Head of caudate nucleus (tissue), 42 donors: ENCODE data around the gene SPATA25.
"Not testable (repeated sequence)": the region's sequence is repeated elsewhere in the genome, so short reads cannot be mapped to it uniquely, and the experiment has no call there.

Experiments
- DNase-seq, 42 donors: peaks; one replicate each; pipeline versions ENCODE4 v3.0.0 to v3.0.0-alpha.2; 2020 to 2021; ENCODE audit warnings: mixed read lengths in 7 of 42
- intact Hi-C: fragments of 100-400 bp; cut with DNase I; formaldehyde crosslinking; loops from one replicate; pipeline ENCODE4 v1.15.0; 2022

The SPATA25 gene

DNA sequence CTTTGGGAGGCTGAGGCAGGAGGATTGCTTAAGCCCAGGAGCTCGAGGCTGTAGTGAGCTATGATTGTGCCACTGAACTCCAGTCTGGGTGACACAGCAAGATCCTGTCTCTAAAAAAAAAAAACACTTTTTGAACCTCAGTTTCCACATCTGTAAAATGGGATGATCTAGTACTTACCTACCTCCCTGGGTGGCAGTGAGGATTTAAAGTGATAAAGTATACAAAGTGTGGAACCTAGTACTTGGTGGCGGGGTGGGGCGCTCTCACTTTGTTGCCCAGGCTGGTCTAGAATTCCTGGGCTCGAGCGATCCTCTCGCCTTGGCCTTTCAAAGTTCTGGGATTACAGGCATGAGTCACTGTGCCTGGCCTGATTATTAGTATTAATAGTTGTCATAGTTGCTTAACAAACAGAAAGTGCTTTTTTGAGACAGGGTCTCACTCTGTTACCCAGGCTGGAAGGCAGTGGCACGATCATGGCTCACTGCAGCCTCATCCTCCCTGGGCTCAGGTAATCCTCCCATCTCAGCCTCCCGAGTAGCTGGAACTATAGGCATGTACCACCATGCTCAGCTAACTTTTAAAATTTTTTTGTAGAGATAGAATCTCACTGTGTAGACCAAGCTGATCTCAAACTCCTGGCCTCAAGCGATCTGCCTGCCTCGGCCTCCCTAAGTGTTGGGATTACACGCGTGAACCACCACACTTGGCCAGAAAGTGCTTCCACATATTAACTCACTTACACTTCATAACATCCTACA, 31.5 kb upstream of the SPATA25 start:
- intact Hi-C loops = no loop called here
- DNase-seq = no peak

DNA sequence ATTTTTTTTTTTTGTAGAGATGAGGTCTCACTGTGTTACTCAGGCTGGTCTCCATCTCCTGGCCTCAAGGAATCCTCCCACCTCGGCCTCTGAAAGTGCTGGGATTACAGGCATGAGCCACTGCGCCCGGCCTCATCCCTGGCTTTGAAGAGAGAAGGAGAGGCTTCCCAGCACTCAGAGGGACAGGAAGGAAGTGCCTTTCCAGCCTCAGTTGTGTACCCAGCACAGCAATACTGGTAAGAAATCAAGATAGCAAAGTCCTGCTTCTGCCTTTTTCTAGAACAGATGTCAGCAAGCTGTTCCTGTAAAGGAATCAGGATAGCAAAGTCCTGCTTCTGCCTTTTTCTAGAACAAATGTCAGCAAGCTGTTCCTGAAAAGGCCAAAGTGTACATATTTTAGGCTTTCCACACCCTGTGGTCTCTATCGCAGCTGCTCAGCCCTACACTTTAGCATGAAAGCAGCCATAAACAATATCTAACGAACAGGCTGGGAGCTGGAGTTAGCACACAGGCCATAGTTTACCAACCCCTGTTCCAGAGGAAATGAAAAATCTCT, 30.8 kb upstream of the SPATA25 start:
- intact Hi-C loops = no loop called here
- DNase-seq = no peak

DNA sequence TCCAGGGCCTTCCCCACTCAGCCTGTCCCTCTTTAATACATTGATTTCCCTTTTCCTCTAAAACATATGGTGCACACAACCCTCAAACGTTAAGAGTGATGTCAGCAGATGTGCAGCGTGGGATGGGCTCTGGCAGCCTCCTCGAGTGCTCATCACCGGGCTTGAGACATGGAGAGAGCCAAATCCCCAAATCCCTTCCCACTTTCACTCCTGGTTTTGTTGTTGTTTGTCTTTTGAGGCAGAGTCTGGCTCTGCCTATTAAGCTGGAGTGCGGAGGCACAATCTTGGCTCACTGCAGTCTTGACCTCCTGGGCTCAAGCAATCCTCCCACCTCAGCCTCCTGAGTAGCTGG, 30.3 kb upstream of the SPATA25 start:
- intact Hi-C loops = no loop called here
- DNase-seq = no peak

DNA sequence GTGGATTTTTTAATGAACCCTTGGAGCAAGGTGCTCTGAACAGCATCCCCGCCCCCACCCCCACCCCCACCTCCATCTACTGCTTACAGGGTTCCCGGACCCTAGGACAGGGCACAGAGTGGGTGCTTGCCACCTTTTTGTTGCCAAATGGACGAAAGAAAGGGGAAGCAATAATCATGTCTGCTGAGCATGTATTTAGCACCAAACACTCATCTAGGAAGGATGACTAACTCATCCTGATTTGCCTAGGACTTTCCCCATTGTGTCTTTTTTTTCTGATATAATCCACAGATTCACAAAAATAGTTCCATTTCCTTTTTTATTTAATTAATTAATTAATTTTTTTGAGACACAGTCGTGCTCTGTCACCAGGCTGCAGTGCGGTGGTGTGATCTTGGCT, 25.7 kb upstream of the SPATA25 start:
- intact Hi-C loops = no loop called here
- DNase-seq = no peak

DNA sequence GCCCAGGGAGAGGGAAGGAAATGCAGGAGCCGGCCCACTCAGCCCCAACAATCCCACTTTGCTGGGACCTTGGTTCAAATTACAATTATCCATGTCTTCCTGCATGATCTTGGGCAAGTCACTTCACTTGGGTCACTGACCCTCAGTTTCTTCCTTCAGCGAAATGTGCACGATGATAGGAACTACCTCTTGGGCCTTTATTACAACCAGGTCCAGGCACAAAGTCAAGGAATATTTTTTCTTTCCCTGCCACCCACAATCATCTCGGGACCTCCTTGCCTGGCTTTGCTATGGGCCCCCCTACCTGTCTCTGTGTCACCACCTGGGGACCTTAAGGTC, 24.9 kb upstream of the SPATA25 start:
- DNase-seq = no peak
- intact Hi-C loops = no loop called here

DNA sequence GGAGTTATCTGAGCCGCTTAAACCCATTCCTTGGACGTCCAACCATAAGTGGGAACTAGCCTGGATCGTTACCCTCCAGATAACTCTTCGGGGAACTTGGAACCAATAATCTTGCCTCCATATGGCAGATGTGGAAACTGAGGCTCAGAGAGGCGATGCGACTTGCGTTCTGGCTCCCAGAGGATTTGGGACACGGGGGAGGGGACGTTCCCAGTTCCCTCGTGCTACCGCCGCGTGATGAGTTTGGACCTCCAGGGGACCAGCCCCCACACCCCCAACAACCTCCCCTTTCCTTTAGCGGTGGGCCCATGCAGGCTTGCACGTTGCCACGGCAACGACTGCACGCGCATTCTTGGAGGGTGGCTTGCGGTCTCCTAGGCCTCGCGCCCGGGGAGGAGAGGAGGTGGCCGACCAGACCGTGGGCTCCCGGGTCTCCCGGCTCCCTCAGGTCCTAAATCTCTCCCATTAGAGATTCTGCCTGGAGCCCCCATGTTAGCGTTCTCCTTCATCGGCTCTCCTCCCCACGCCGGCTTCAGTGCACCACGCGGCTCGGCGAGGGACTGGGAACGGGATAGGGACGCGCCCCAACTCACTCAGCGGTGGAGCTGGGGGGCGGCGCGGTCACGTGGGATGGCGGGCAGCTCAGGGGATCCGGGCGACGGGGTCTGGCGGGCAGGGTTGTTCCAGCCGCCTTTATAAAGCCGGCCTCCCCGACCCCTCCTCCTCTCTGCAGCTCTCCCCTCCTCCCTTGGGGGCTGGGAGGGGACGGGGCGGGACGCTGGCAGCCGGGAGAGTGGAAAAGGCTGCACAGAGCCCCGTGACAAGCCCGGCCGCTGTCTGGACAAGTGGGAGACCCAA, 24.3 kb upstream of the SPATA25 start, which contains the start of gene PLTP:
Gene PLTP (minus strand): TSS at position 670 of the 858 bp plus-strand sequence. CDS start 703 bp downstream, outside the sequence.
- intact Hi-C loops = no loop called here
- DNase-seq = peak in 41 of 42 donors; percentile 18 to 82 (median 66)

DNA sequence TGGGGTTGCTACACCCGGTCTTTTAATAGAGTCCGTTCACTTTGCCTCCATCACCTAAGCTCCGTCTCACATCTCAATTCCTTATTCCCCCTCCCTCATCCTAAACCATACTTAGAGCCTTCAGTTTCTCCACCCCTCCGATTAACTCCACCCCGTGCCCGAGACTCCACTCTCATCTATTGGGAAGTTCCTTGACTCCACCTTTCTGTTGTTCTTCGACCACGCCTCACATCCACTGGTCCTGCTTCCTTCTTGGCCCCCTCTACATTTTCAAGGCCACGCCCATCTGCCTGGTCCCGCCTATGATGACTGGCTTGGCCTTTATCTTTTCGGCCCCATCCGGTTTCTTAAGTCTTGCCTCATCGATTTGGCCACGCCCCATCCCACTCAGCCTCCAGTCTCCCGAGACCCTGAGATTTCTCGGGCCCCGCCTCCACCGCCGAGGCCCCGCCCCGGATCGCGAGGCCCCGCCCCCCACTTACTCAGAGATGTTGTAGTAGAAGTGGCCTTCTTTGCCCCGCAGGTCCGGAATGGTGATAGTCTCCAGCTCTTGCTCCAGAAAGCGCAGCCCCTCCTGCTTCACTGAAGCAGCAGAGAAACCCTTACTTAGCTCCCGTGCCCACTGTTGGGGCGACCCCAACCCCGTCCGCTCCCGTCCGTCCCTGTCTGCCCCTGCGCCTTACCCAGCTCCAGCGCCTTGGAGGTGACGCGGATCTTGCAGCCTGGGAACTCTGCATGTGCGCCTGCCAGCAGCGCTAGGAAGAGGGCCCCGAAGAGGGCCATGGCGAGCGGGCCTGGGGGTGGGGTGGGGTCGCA, 23.5 kb upstream of the SPATA25 start:
- peak; percentile 69 to 95 (median 85) for DNase-seq
- intact Hi-C loops = no loop called here

DNA sequence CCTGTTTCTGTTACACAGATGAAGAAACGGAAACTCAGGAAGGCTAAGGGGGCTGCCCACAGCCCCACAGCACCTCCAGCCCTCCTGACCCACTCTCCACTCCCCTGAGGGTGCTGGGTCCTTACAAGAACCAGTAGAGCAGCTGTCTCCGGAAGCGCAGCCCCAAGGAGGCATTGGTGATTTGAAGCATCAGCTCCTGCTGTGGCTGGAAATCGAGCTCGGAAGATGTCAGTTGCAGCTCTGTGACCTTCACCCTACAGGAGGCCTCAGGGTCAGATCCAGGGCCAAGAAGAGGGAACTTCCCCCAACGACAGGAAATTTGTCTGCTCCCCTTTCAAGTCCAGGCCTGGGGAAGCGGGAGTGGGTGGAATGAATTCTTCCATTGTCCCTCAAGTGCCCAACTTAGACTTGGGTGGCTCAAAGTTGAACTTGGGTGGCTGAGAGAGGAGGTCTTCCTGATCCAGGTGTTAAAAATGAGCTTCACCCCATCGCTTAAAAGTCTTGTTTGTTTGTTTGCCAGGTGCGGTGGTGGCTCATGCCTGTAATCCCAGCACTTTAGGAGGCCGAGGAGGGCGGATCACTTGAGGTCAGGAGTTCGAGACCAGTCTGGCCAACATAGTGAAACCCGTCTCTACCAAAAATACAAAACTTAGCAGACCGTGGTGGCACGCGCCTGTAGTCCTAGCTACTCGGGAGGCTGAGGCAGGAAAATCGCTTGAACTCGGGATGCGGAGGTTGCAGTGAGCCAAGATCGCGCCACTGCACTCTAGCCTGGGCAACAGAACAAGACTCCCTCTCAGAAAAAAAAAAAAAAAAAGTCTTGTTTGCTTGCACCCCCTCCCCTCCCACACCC, 22.6 kb upstream of the SPATA25 start:
- intact Hi-C loops = no loop called here
- no peak for DNase-seq

DNA sequence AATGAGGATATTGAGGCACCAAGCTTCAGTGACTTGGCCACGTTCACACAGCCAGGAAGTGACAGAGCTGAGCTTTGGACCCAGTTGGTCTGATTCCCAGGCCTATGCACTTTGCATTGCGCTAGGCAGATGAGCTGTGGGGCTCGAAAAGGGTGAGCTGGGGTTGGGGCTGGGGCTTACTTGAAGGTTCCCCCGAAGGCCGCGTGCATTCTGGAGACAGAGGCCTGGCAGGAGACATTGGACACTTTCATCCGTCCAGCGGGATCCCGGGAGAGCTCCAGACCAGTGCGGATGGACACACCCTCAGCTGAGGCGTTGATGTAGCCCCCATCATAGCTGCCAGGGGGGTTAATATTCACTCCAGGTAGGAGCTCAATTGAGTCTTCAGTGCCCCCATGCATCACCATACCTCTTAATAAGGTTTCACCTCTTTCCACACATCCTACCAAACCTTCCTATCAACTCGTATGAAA, 21.9 kb upstream of the SPATA25 start:
- DNase-seq = no peak
- intact Hi-C loops = no loop called here

DNA sequence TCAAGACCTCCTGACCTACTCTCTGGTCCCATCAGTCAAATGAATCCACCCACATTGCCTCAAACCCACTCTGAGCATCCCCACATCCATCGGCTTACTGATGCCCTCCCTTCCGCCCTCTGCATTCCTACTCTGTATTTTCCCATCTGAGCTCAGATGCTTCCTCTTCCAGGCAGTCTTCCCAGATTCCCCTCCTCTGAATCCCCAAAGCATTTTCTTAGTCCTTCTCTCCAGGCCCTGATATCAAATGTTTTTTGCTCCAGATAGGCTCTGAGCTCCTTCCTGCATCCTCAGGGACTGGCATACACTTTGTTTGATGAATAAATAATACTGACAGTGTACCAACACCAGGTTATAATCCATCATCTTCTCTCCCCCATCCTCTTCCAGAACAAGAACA, 20.7 kb upstream of the SPATA25 start:
- DNase-seq = no peak
- intact Hi-C loops = no loop called here

DNA sequence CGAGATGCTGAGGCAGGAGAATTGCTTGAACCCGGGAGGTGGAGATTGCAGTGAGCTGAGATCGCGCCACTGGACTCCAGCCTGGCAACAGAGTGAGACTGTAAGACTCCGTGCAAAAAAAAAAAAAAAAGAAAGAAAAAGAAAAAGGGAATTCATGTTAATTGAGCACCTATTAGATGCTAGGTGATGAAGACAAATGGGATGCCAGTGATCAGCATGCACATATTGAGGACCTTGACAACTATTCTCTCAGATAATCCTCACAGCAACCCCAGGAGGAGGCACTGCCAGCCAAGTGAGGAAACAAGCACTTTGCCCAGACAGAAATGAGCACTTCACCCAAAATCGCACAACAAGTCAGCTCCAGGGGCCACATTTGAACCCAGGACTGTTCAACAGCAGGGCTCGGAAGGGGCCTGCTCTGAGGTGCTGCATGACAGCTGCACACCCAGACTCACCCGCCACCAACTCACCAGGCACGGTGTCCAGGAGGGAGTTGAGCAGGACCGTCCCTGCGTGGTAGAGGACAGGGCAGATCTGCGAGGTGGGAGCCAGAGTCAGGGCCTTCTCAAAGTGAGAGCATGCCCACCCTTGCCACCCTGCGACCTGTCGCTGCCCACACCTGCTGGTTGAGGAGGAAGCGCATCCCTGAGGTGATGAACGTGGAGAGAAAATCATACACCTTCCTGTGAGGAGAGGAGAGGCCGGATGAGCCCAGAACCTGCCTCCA, 20.0 kb upstream of the SPATA25 start:
- no peak for DNase-seq
- intact Hi-C loops = no loop called here

DNA sequence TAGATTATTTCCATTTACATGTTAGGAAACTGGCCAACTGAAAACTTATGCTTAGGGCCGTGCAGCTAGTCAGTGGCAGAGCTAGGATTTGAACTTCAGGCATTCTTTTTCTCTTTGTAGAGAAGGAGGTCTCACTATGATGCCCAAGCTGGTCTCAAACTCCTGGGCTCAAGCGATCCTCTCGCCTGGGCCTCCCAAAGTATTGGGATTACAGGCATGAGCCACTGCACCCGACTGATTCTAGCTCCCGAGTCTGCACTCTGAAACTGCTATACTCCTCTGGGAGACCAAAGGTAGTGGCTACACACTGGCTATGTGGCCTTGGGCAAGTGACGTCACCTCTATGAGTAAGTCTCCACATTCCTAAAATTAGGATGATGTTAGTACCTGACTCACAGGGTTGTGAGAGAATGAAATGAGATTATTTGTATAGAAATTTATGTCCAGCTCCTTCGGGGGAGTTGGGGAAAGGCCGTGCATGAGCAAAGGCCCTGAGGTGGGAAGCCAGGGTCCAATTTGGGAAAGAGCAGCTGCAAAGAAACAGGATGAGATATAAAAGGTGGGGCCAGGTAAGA, 18.2 kb upstream of the SPATA25 start:
- intact Hi-C loops = no loop called here
- no peak for DNase-seq

DNA sequence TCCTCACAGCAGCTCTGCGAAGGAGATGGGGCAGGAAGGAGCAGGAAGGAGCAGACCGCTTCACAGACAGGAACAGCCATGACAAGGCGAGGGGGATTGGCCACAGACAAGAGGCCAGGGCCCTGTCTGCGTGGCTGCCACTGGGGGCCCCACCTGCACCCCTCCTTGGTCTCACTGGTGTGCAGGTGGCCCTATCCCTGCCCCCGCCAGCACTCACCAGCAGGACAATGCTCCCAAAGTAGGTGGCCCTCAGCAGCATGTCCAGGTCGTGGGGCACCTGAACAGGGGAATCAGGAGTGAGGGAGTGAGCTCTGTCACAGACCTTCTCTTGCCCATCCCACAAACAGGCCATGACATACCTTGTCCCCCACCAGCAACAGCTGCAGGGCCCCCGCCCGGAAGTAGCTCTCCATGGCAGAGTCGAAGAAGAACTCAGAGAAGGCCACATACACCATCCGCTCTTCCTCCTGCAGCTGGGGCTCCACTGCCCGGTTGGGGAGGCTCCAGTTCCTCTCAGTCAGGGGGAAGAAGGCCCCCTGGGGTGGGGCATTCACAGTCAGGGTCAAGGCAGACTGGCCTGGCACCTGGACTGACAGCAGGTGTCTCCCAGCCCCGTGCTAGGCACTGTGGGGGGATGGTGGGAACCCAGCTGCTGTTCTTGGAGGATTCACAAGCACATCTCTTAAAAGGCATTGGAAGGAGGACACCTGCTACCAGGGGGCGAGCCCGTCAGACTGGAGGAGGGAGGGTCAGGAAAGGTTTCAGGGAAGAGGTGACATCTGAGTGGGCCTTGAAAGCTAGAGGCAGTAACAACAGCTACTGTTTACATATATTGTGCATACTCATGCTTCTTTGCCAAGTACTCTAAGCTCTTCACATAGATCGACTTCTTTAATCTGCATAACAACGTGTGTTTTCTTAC, 17.4 kb upstream of the SPATA25 start:
- no peak for DNase-seq
- intact Hi-C loops = no loop called here

DNA sequence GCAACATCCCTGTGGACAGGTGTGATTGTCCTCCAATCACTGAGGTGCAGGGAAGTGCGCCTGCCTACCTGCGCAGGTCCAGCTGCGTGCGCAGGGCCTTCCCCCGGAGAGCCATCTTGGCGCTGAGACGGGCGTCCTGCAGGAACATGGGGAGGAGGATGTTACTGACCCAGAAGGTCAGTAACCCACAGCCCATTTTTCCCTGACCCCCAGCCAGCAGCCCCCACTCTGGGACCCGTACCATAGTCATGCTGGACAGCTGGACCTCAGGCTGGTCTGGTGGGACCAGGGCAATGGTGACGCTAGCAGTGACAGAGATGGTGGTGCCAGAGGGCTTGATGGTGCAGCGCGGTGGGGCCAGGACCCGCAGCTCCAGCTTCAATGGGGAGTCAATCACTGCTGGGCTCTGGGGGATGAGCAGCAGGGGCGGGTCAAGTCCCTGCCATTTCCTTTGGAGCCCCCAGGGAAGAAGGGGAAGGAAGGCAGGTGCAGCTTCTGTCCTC, 14.8 kb upstream of the SPATA25 start:
- intact Hi-C loops = no loop called here
- DNase-seq = no peak

DNA sequence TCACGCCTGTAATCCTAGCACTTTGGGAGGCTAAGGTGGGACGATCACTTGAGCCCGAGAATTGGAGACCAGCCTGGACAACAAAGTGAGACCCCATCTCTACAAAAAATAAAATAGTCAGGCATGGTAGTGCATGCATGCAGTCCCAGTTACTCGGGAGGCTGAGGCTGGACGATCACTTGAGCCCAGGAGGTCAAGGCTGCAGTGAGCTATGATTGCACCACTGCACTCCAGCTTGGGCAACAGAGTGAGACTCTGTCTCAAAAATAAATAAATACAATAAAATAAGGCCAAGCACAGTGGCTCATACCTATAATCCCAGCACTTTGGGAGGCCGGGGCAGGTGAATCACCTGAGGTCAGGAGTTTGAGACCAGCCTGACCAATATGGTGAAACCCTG, 13.9 kb upstream of the SPATA25 start:
- DNase-seq, intact Hi-C loops: not testable (repeated sequence)
